ENCODE measurements around the gene COMMD7. TPM values are rescaled to one million over a fixed set of nuclear protein-coding genes. Genes with fewer than 3 reads are reported as not detected.

COMMD7 gene
- total and polyA plus RNA-seq, 9 of the 15 experiments (the other 6 are each of a cell fraction or from before 2014, with no cell fraction given), result 11.9 to 69.1 (median 34.7) TPM

- in situ Hi-C loops (cut with MboI), result loop anchor here (25.0 kb wide), 2 partner anchors 505 to 830 kb away; partner anchors contain the start of gene FOXS1
- no peaks in the 10 kb centered on the region for H3K27me3 ChIP-seq (ENCODE audit: control insufficient read depth in 2 of 2, insufficient read depth in 2 of 2, low read length in 2 of 2)
- peaks cover 18 to 28% of the 10 kb centered on the region in 2 experiments for H3K4me1 ChIP-seq (replicated peaks in 1 of 2; ENCODE audit: control insufficient read depth in 2 of 2, insufficient read depth in 2 of 2, low read length in 2 of 2)
- no peaks in the 10 kb centered on the region for H3K79me2 ChIP-seq (ENCODE audit: control insufficient read depth, insufficient read depth, low read length)
- 0 out of 2 replicates have a peak, but pooled peaks have one; percentile 25 for TF ChIP-seq USF1 (CRISPR knock-in tag; IDR thresholded peaks at IDR 0.05)
- TF ChIP-seq TFE3 (CRISPR knock-in tag; IDR thresholded peaks at IDR 0.05), result peak; percentile 53
- TF ChIP-seq KLF10 (CRISPR knock-in tag; IDR thresholded peaks at IDR 0.05), result no peak
- no TSS peak for BruUV-seq (replicated peaks)
- no peaks in the 10 kb centered on the region for H4K20me1 ChIP-seq (replicated peaks; ENCODE audit: control insufficient read depth, insufficient read depth, low read length)
- H2AFZ ChIP-seq (ENCODE audit: low read depth, low read length), result peak overlapping the region; percentile 18
- FAIRE-seq, result no peak
- no peaks in the 10 kb centered on the region for H3K9me3 ChIP-seq (replicated peaks; ENCODE audit: control insufficient read depth, insufficient read depth, low read depth, low read length)
- intact Hi-C loops (cut with micrococcal nuclease), result no loop called here
- 23% methylated on average over 5 of the region's 5 CpGs for WGBS (ENCODE audit: insufficient coverage, low coverage, missing lambda C conversion rate)
- H3K36me3 ChIP-seq (ENCODE audit: control insufficient read depth, insufficient read depth, low read length), result no peaks in the 10 kb centered on the region
- ATAC-seq, result no peak
- ChIA-PET CTCF (ENCODE audit: low intra/inter-chr PET ratio) (no interaction called here), POLR2A (interaction anchor here (1.1 kb wide), 1 partner anchor 153 kb away, joined by 5 read pairs; the partner anchor contains the start of gene MAPRE1)
- H3K4me2 ChIP-seq (ENCODE audit: insufficient read depth, low read length), result no peak overlapping the region
- no peak for DNase-seq (ENCODE audit: extremely low read depth in 1 of 4, low spot score in 3 of 4)
- no peak overlapping the region for H3K4me3 ChIP-seq
- no peaks in the 10 kb centered on the region for H3K9me1 ChIP-seq (ENCODE audit: control insufficient read depth, insufficient read depth, low read length)
- H3K9ac ChIP-seq (ENCODE audit: insufficient read depth in 1 of 2, low read depth in 2 of 2, low read length in 2 of 2), result peak overlapping the region in 1 of 2 experiments; percentile 56; a peak in 1 of 4 replicates
- no peak overlapping the region for H3K27ac ChIP-seq (ENCODE audit: extremely low read depth, low read depth, low read length)
Observed at GRCh38 chr20:32667027-32667426, 76.2 kb downstream of the COMMD7 start.
